Measurements from ENCODE around the gene MIGA1.
"Not testable (repeated sequence)": the region's sequence is repeated elsewhere in the genome, so short reads cannot be mapped to it uniquely, and the experiment has no call there.

Gene MIGA1, protein sequence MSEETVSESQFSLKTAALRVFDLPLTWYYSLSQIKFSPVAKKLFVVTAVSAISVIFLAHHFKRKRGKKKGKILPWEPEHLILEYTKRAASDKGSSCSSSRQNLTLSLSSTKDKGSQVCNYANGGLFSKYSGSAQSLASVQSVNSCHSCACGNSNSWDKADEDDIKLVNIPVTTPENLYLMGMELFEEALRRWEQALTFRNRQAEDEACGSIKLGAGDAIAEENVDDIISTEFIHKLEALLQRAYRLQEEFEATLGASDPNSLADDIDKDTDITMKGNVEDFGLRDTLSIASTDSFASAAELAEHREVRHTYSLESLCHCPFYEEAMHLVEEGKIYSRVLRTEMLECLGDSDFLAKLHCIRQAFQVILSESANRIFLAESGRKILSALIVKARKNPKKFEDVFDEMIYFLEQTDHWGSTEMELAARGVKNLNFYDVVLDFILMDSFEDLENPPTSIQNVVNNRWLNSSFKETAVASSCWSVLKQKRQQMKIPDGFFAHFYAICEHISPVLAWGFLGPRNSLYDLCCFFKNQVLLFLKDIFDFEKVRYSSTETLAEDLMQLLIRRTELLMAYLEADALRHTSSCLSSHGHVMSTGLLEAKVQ

DNA sequence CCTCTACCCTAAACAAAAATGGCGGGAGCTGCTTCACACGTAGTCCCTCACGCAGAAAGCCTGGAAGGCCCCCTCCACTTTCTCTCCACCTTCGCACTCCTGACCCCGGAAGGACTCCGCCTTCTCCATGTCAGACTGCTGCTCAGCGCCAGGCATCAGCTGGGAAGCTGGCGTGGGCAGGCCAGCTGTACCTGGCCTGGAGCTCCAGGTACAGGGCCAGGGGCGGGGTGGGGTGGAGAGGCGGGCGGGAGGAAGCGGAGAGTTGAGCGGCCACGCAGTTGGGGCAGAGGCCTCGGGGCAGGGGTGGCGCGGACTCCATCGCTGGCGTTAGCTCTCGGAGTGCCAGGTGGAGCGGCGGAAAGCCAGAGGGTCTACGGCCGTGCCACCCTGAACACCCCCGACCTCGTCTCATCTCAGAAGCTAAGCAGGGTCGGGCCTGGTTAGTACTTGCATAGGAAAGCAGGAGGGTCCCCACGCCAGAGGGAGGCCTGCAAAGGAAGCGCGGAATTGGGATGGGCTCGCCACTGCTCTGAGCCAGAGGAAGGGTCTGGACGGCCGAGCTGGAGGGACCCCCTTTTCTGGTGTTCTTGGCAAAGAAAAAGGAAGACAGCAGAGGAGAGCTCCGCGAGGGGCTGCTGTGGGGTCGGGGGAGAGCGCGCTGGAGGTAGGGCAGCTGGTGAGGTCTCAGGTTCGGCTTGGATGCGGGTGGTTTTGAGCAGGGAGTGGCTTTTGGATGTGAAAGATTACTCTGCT, at the start of gene MIGA1:
Gene MIGA1, plus strand, starts transcription at position 121 of the 753 bp plus-strand sequence. CDS start 3,604 bp downstream, outside the sequence.
- DNase-seq, result peak; percentile 63 to 75 (median 68)

DNA sequence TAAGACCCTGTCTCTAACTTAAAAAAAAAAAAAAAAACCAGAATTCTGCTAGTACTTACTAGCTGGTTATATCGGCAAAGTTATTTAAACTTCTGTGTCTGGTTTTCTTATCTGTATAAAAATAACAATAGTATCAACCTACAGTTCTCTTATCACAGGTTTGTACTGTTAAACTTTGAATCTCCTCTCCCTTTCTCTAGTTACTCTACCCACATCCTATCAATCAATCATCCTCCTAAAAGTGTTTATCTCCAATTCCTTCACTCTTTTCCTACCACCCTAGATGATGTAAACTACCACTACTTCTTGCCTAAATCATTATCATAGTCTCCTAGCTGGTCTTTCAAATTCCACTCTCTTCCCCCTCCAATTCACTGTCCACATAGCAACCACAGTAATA, 47.4 kb upstream of the MIGA1 start:
- DNase-seq, result no peak

- no peak for DNase-seq
Measured at GRCh38 chr1:77739235-77739634, 40.2 kb upstream of the MIGA1 start.

DNA sequence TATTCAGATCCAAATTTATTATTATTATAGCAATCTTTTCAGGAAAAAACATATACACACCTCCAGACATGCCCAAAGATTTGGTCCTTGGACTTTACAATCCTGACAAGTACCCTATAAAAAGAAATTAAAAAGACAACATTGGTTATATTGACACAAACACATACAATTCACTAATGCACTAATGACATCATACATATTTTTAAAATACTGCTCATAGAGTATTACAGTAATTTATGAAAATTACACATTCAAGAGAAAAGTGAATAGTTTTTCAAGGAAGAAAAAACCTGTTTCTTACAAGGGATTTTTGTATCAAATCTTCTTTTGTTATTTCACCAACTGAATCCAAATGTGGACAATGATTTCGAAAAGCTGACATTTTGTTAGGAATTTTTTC, 38.1 kb upstream of the MIGA1 start:
- no peak for DNase-seq

DNA sequence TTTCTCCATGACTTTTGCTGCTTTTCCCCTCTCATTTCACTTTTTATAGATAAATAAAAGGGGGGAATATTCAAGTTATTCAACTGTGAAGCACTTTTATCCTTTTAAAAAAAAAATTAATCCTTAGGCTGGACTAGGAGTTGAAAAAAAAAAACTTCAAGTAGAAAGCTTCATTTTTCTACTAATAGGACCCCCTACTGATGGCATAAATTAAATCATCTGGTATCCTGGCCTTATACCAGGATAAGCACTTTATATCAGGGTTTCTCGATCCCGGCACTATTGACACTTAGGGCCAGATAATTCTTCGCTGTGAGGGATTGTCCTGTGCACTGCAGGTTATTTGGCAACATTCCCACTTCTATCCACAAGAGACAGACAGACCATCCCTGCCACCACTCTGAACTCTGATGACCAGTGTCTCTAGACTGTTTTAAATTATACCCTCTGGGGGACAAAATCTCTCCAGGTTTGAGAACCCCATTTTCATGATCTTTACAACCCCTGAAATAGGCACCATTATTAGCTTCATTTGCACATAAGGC, 37.4 kb upstream of the MIGA1 start:
- no peak for DNase-seq

GRCh38 chr1:77744576-77744975, 34.9 kb upstream of the MIGA1 start:
- no peak for DNase-seq

DNA sequence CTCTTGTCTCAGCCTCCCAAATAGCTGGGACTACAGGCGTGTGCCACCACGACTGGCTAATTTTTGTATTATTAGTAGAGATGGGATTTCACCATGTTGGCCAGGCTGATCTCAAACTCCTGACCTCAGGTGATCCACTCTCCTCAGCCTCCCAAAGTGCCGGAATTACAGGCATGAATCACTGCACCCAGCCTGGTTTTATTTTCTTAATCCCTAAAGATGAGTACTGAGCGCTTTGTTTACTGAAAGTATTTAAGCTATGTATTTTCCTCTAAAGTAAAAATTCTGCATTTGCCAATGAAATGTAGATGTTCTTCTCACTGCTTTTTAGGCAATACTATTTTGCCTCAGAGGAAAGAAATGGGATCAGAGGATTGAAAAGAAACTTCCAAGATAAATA, 30.0 kb upstream of the MIGA1 start:
- not testable (repeated sequence) for DNase-seq

- DNase-seq, result no peak
Measured at GRCh38 chr1:77756052-77756754, 23.2 kb upstream of the MIGA1 start.

GRCh38 chr1:77757066-77757584, 22.3 kb upstream of the MIGA1 start:
- DNase-seq, result no peak

DNA sequence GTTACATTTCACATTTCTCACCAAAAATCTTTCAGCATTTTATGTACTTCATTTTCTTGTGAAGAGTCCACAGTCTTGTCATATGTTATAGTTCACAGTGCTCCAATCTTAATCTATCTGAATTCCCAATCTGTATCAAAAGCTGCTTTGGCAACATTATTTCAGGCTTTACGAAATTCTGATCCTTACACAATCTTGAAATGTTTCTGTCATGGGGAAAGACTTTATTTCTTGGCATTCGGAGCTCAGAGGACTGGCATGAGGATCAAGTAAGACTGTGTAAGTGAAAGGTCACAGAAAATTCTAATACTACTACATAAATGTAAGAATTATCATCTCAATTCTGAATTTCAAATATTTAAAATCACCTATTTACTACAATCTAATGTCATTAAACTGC, 21.8 kb upstream of the MIGA1 start:
- DNase-seq, result no peak

DNA sequence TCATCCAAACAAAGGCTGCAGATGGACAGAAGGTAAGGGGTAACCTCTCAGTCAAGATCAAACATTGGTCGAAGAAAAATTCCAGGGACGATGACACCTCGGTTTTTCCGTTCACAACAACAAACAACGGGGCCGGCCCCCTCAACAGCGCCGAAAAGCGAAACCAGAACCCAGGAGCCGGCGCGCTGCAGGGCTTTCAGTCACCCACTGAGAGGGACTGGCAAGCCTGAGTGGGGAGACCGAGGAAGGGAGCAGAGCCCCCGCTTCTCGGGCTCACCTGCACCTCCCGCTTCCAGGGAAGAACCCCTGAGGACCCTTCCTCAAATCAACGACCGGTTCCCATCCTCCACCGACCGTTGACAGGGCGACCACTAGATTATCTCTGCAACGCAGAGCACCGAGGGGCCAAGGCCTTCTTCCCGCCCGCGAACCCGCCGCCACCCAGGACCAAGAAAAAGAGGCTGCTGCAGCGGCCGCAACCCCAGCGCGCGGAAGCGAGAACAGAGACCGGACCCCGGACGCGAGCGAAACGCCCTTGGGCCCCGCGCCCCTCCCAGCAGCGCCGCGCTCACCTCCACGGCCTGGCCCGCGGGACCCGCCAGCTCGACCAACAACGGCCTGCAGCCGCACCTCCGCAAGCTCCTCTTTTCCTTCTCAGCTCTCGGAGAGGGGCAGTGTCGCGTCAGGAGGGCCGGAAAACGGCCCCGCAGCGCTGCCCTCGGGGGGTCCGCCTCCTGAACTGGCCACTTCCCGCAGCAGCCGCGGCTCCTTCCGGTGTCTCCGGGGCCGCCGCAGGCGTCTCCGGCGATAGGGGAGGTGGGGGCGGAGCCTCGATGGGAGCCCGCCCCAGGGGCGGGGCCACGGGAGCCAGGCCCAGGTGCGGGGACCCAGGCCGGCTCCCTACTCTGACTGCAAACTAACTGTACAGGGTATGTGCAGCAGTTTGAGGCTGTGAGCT, 20.1 kb upstream of the MIGA1 start, which contains the start of gene USP33:
Gene USP33, minus strand, starts transcription at position 782 of the 958 bp plus-strand sequence. CDS start 18,155 bp downstream, outside the sequence.
- DNase-seq, result peak; percentile 74 to 84 (median 83)

DNA sequence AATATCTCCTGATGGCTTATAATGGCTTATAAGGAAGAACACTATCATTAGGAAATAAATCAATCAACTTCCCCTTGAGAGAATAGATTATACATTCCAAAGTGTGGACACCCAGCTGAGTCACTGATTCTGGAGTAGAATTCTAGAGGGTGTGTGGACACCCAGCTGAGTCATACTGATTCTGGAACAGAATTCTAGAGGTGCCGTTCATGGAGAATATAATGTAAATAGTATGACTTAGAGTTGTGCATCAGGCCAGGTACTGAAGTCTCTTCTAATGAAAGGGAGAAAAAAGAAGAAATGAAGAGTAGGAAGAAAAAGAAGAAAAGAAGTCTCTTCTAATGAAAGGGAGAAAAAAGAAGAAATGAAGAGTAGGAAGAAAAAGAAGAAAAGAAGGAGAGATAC, 17.4 kb upstream of the MIGA1 start:
- DNase-seq, result no peak

GRCh38 chr1:77768006-77768405, 11.4 kb upstream of the MIGA1 start:
- no peak for DNase-seq

DNA sequence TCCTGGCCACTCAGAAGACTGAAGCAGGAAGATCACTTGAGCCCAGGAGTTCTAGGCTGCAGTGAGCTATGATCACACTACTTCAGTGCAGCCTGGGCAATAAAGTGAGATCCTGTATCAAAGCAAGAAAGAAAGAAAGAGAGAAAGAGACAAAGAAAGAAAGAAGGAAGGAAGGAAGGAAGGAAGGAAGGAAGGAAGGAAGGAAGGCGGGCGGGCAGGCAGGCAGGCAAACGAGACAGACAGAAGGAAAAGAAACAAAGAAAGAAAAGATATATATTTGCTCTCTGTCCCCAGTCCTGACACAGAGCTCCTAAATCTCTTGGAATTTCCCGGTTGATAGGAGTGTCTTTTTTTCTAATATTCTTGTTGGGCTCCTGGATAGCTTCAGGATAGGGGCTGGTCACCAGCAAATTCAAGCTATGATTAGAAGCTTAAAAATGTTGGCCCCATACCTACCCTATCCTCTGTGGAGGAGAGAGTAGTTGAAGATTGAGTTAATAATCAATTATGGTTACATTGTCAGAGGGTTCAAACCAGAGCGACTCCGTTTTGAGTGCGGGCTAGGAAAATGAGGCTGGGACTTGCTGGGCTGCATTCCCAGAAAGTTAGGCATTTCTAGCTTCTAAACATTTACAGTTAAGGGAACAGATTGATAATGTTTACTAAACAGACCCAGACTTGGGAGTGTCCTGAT, 3.3 kb upstream of the MIGA1 start:
- DNase-seq, result no peak

- no peak for DNase-seq
Measured at GRCh38 chr1:77781683-77782082, 2.2 kb downstream of the MIGA1 start.

DNA sequence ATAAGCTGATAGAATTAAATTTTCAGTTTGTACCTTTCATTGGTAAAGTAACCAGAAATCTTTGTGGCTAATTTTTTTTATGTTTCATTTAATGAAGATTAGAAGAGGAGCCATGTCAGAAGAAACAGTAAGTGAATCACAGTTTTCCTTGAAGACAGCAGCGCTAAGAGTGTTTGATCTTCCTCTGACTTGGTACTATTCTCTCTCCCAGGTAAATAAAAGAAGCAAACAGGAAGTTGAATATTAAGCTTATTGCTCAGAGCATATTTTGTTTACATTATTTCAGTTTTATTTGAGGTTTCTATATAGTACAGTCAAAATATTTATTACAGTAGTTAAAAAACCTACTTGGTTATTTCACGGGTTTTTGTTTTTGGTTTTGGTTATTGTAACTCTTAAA, 3.7 kb downstream of the MIGA1 start:
- DNase-seq, result no peak

DNA sequence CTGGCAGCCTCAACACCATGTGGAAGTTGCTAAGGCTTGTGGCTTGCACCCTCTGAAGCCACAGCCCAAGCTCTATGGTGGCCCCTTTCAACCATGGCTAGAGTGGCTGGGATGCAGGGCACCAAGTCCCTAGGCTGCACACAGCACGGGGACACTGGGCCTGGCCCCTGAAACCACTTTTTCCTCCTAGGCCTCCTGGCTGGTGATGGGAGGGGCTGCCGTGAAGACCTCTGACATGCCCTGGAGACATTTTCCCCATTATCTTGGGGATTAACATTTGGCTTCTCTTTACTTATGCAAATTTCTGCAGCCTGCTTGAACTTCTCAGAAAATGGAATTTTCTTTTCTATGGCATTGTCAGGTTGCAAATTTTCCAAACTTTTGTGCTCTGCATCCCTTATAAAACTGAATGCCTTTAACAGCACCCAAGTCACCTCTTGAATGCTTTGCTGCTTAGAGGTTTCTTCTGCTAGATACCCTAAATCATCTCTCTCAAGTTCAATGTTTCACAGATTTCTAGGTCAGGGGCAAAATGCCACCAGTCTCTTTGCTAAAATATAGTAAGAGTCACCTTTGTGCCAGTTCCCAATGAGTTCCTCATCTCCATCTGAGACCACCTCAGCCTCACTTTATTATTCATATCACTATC, 6.8 kb downstream of the MIGA1 start:
- not testable (repeated sequence) for DNase-seq

GRCh38 chr1:77794550-77794949, 15.1 kb downstream of the MIGA1 start:
- DNase-seq, result no peak

- no peak for DNase-seq
Measured at GRCh38 chr1:77796695-77797405, 17.4 kb downstream of the MIGA1 start.
